H9 (cell line): ENCODE results near the gene LRRC70. TPM values are rescaled to one million over a fixed set of nuclear protein-coding genes. Genes with fewer than 3 reads are reported as not detected.

ENCODE experiments used
- DNase-seq: peaks from one replicate; pipeline ENCODE4 v3.0.0-alpha.2; 2017
- H2AFZ ChIP-seq: one replicate; pipeline ENCODE4 v1.6.1; 2013; ENCODE audit warnings: mild to moderate bottlenecking, low read length, control low read depth, moderate library complexity
- H2AK5ac ChIP-seq: 2 replicates; pipeline ENCODE4 v1.6.1; 2013; ENCODE audit warnings: low read length, control low read depth, mixed read lengths; ENCODE audit not compliant: insufficient read length
- H2BK120ac ChIP-seq: one replicate; pipeline ENCODE4 v1.6.1; 2013; ENCODE audit warnings: low read depth, mild to moderate bottlenecking, low read length, control low read depth, inconsistent platforms; ENCODE audit not compliant: poor library complexity, severe bottlenecking
- H2BK12ac ChIP-seq: 2 replicates; pipeline ENCODE4 v1.6.1; 2013; ENCODE audit warnings: low read length, control low read depth, mixed read lengths, low read depth; ENCODE audit not compliant: insufficient read length
- H2BK15ac ChIP-seq: 2 replicates; pipeline ENCODE4 v1.6.1; 2013; ENCODE audit warnings: low read depth, low read length, control low read depth
- H2BK20ac ChIP-seq: one replicate; pipeline ENCODE4 v1.6.1; 2013; ENCODE audit warnings: low read depth, mild to moderate bottlenecking, low read length, control low read depth, inconsistent platforms; ENCODE audit not compliant: poor library complexity, severe bottlenecking
- H2BK5ac ChIP-seq: 2 replicates; pipeline ENCODE4 v1.6.1; 2013; ENCODE audit warnings: low read length, control low read depth, mixed read lengths; ENCODE audit not compliant: insufficient read length
- H3K14ac ChIP-seq: 2 replicates; pipeline ENCODE4 v1.6.1; 2013; ENCODE audit warnings: low read length, control low read depth; ENCODE audit not compliant: insufficient read depth
- H3K18ac ChIP-seq: 2 replicates; pipeline ENCODE4 v1.6.1; 2013; ENCODE audit warnings: low read depth, mild to moderate bottlenecking, mixed read lengths, low read length, control low read depth; ENCODE audit not compliant: insufficient read length
- H3K23ac ChIP-seq: 2 replicates; pipeline ENCODE4 v1.6.1; 2013; ENCODE audit warnings: low read length, control low read depth, mixed read lengths, low read depth; ENCODE audit not compliant: insufficient read length
- H3K23me2 ChIP-seq: 2 replicates; pipeline ENCODE4 v1.6.1; 2013; ENCODE audit warnings: low read depth, mild to moderate bottlenecking, mixed read lengths, low read length, control low read depth; ENCODE audit not compliant: insufficient read length, poor library complexity, severe bottlenecking
- H3K27ac ChIP-seq: 2 replicates; pipeline ENCODE4 v1.5.1; 2013; ENCODE audit warnings: low read length, control low read depth, mixed read lengths, low read depth; ENCODE audit not compliant: insufficient read length
- H3K27me3 ChIP-seq: 2 replicates; pipeline ENCODE4 v1.6.1; 2013; ENCODE audit warnings: low read length, control low read depth, inconsistent platforms; ENCODE audit not compliant: insufficient read depth
- H3K4ac ChIP-seq: 2 replicates; pipeline ENCODE4 v1.6.1; 2013; ENCODE audit warnings: low read depth, mild to moderate bottlenecking, control low read depth, inconsistent platforms, low read length, moderate library complexity
- H3K4me1 ChIP-seq: 2 replicates; pipeline ENCODE4 v1.6.1; 2013; ENCODE audit warnings: low read length, control low read depth, inconsistent platforms; ENCODE audit not compliant: insufficient read depth
- H3K4me2 ChIP-seq: 2 replicates; pipeline ENCODE4 v1.6.1; 2013; ENCODE audit warnings: low read length, control low read depth, mixed read lengths; ENCODE audit not compliant: insufficient read length, insufficient read depth
- H3K56ac ChIP-seq: 2 replicates; pipeline ENCODE4 v1.6.1; 2013; ENCODE audit warnings: low read depth, mild to moderate bottlenecking, mixed read lengths, low read length, control low read depth; ENCODE audit not compliant: insufficient read length
- H3K79me1 ChIP-seq: 2 replicates; pipeline ENCODE4 v1.6.1; 2013; ENCODE audit warnings: low read depth, mild to moderate bottlenecking, moderate library complexity, low read length, control low read depth, inconsistent platforms; ENCODE audit not compliant: insufficient read depth, poor library complexity, severe bottlenecking
- H3K79me2 ChIP-seq: 2 replicates; pipeline ENCODE4 v1.6.1; 2013; ENCODE audit warnings: low read length, control low read depth, inconsistent platforms; ENCODE audit not compliant: insufficient read depth
- H3K9ac ChIP-seq: 2 replicates; pipeline ENCODE4 v1.6.1; 2013; ENCODE audit warnings: low read length, control low read depth, mixed read lengths; ENCODE audit not compliant: insufficient read length; ENCODE audit errors: extremely low read depth
- H3K9me3 ChIP-seq: one replicate; pipeline ENCODE4 v1.6.1; 2013; ENCODE audit warnings: low read depth, low read length, inconsistent platforms; ENCODE audit not compliant: control insufficient read depth
- H3T11ph ChIP-seq: one replicate; pipeline ENCODE4 v1.6.1; 2013; ENCODE audit warnings: mild to moderate bottlenecking, low read length, control low read depth, inconsistent platforms
- H4K20me1 ChIP-seq: one replicate; pipeline ENCODE4 v1.6.1; 2013; ENCODE audit not compliant: control insufficient read depth, insufficient read length, insufficient read depth
- H4K5ac ChIP-seq: 2 replicates; pipeline ENCODE4 v1.6.1; 2013; ENCODE audit warnings: low read depth, mild to moderate bottlenecking, mixed read lengths, low read length, control low read depth; ENCODE audit not compliant: insufficient read length
- H4K8ac ChIP-seq: replicated peaks from 2 replicates; pipeline ENCODE4 v1.6.1; 2013; ENCODE audit warnings: low read length, control low read depth, mixed read lengths, low read depth; ENCODE audit not compliant: insufficient read length
- H4K91ac ChIP-seq: 2 replicates; pipeline ENCODE4 v1.6.1; 2013; ENCODE audit warnings: low read depth, mild to moderate bottlenecking, moderate library complexity, mixed read lengths, low read length, control low read depth; ENCODE audit not compliant: insufficient read length
- H3K27ac Mint-ChIP-seq, 3 experiments: 2 replicates in 2 of 3; 3 replicates in 1 of 3; pipeline ENCODE4 v1.8.0; 2020 to 2021; ENCODE audit warnings: mixed read lengths in 3 of 3, mild to moderate bottlenecking in 1 of 3, moderate library complexity in 1 of 3
- H3K27me3 Mint-ChIP-seq: 2 replicates; pipeline ENCODE4 v1.8.0; 2021; ENCODE audit warnings: low read depth, mild to moderate bottlenecking, moderate library complexity, mixed read lengths
- H3K36me3 Mint-ChIP-seq, 3 experiments: 2 replicates in 2 of 3; 3 replicates in 1 of 3; pipeline ENCODE4 v1.8.0; 2020 to 2021; ENCODE audit warnings: low read depth in 3 of 3, mixed read lengths in 3 of 3; ENCODE audit not compliant: insufficient read depth in 1 of 3
- H3K4me1 Mint-ChIP-seq, 2 experiments: 2 replicates each; pipeline ENCODE4 v1.8.0; 2020; ENCODE audit warnings: mixed read lengths in 2 of 2
- H3K4me3 Mint-ChIP-seq, 2 experiments: 2 replicates in 1 of 2; 3 replicates in 1 of 2; pipeline ENCODE4 v1.8.0; 2020 to 2021; ENCODE audit warnings: mild to moderate bottlenecking in 2 of 2, mixed read lengths in 2 of 2, moderate library complexity in 1 of 2
- H3K9me3 Mint-ChIP-seq, 2 experiments: 2 replicates in 1 of 2; 3 replicates in 1 of 2; pipeline ENCODE4 v1.8.0; 2020; ENCODE audit warnings: mild to moderate bottlenecking in 2 of 2, mixed read lengths in 2 of 2, moderate library complexity in 1 of 2
- CTCF ChIP-seq: fragments of 200-600 bp; sonication (generic); conservative IDR thresholded peaks from 3 replicates; pipeline ENCODE4 v1.8.0; 2021; ENCODE audit warnings: antibody characterized with exemption, mild to moderate bottlenecking
- WGBS: extraction: QIAGEN DNeasy Blood & Tissue Kit; methylation state at CpG from one replicate; pipeline ENCODE4 v1.1.7; 2013; ENCODE audit warnings: missing lambda C conversion rate, low lambda C conversion rate, mixed read lengths; ENCODE audit not compliant: insufficient read length; ENCODE audit errors: extremely low coverage; 5-methylcytosine and 5-hydroxymethylcytosine counted together
- total RNA-seq: library from RNA; stranded (reverse); gene quantifications from 2 replicates; pipeline ENCODE4 v1.2.1, GENCODE V29; 2021

The LRRC70 gene
- total RNA-seq, 1 experiment from 2014 or later, result 1.1 TPM

DNA sequence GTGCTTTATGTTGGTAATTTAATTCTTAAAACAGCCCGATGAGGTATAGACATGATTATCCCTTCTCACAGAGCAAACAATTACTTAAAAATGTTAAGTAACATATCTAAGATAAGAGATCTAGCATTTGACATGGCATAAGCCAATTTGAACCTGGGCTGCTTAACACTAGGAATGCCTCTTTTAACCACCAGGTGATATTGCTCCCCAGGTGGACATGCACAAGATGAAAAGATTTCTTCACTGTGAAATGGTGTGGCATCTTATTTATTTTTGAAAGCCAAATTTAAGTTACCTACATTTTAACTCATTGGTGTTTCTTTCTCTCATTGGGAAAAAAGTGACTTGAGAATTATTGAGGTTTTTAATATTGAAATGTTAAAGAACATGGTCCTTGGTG lies 15.8 kb upstream of the LRRC70 start:
- no peak overlapping the region for H3K23ac ChIP-seq
- no peak overlapping the region for H3K18ac ChIP-seq
- Mint-ChIP-seq H3K36me3 (peaks cover 26 to 45% (median 38%) of the 10 kb centered on the region in 3 experiments), H3K27ac (0 out of 7 replicates have a peak overlapping the region, but pooled peaks of 1 of the 3 experiments have one; percentile 35), H3K4me1 (peaks cover 4 to 9% of the 10 kb centered on the region in 2 experiments), H3K9me3 (peaks cover 10 to 14% of the 10 kb centered on the region in 2 experiments), H3K4me3 (no peak overlapping the region), H3K27me3 (no peaks in the 10 kb centered on the region)
- no peak overlapping the region for H4K8ac ChIP-seq
- no peaks in the 10 kb centered on the region for H3K27me3 ChIP-seq
- H3K79me2 ChIP-seq, result no peaks in the 10 kb centered on the region
- H3K9me3 ChIP-seq, result no peaks in the 10 kb centered on the region
- no peak overlapping the region for H2AK5ac ChIP-seq
- H2BK5ac ChIP-seq, result no peak overlapping the region
- no peak overlapping the region for H2AFZ ChIP-seq
- H3K14ac ChIP-seq, result no peak overlapping the region
- H3K79me1 ChIP-seq, result no peaks in the 10 kb centered on the region
- no peak overlapping the region for H2BK20ac ChIP-seq
- H4K5ac ChIP-seq, result no peak overlapping the region
- H3K4me1 ChIP-seq, result peaks cover 3% of the 10 kb centered on the region; the same call in 1 of the 2 replicates
- no peak overlapping the region for H3K27ac ChIP-seq
- no peaks in the 10 kb centered on the region for H3K23me2 ChIP-seq
- WGBS, result no CpG with 5 or more reads among the region's 1 CpG
- H3K9ac ChIP-seq, result no peak overlapping the region
- no peak overlapping the region for H3K56ac ChIP-seq
- H3K4me2 ChIP-seq, result no peak overlapping the region
- H2BK15ac ChIP-seq, result no peak overlapping the region
- H3T11ph ChIP-seq, result no peak overlapping the region
- no peak for DNase-seq
- no peak overlapping the region for H4K91ac ChIP-seq
- no peaks in the 10 kb centered on the region for H4K20me1 ChIP-seq
- H2BK12ac ChIP-seq, result no peak overlapping the region
- TF ChIP-seq CTCF, result peak; percentile 46
- no peak overlapping the region for H2BK120ac ChIP-seq
- H3K4ac ChIP-seq, result no peak overlapping the region
